SK-N-MC (cell line): Measurements from ENCODE around the gene VWA8.

Source experiments
- EZH2 ChIP-seq: fragments of 200-600 bp; sonication (generic); IDR thresholded peaks from one replicate; pipeline ENCODE4 v1.6.1; 2017; ENCODE audit warnings: antibody characterized with exemption
- FOXP2 ChIP-seq: optimal IDR thresholded peaks from 2 replicates; pipeline ENCODE3; 2011; ENCODE audit warnings: mild to moderate bottlenecking, moderate library complexity; ENCODE audit not compliant: insufficient read depth; ENCODE audit errors: extremely low read length, control extremely low read depth
- POLR2AphosphoS5 ChIP-seq: IDR thresholded peaks from 2 replicates; pipeline ENCODE4 v1.6.1; 2012; ENCODE audit warnings: mild to moderate bottlenecking, low read depth, low read length, borderline replicate concordance

GRCh38 chr13:41655997-41656396 lies 304.9 kb downstream of the VWA8 start:
- TF ChIP-seq EZH2 (no peak), POLR2AphosphoS5 (no peak), FOXP2 (no peak)
